Stomach (tissue), 9 donors: ENCODE results near the gene PTPRM. TPM values are rescaled to one million over a fixed set of nuclear protein-coding genes. Genes with fewer than 3 reads are reported as not detected.

Experiments used
- DNase-seq, 2 donors: peaks; one replicate each; pipeline versions ENCODE4 v3.0.0 to v3.0.0-alpha.2; 2013 to 2019
- H3K27ac ChIP-seq, 5 donors: fragments of 200-600 bp in 4 of 5; sonication (generic) in 4 of 5; one replicate each; pipeline ENCODE4 v1.5.1; 2013 to 2019; ENCODE audit warnings: mild to moderate bottlenecking in 1 of 5, moderate library complexity in 1 of 5
- H3K27me3 ChIP-seq, 3 donors: fragments of 200-600 bp; sonication (generic); one replicate each; pipeline ENCODE4 v1.5.1; 2017 to 2019; ENCODE audit warnings: mixed run types in 1 of 3
- H3K36me3 ChIP-seq, 4 donors: fragments of 200-600 bp; sonication (generic); 1 replicate in 3 of 4; 2 replicates in 1 of 4; pipeline ENCODE4 v1.5.1; 2016 to 2019
- H3K4me1 ChIP-seq, 4 donors: fragments of 200-600 bp; sonication (generic); one replicate each; pipeline ENCODE4 v1.5.1; 2016 to 2019
- H3K4me3 ChIP-seq, 4 donors: fragments of 200-600 bp; sonication (generic) in 3 of 4; one replicate each; pipeline ENCODE4 v1.5.1; 2016 to 2019; ENCODE audit warnings: mild to moderate bottlenecking in 1 of 4
- H3K9me3 ChIP-seq, 4 donors: fragments of 200-600 bp; sonication (generic); one replicate each; pipeline ENCODE4 v1.5.1; 2016 to 2019
- CTCF ChIP-seq, 7 experiments: fragments of 450-650 bp in 4 of 7; fragments of 200-600 bp in 3 of 7; sonication (generic) in 3 of 7; IDR thresholded peaks; one replicate each; pipeline ENCODE4 v1.5.1; 2016 to 2019; ENCODE audit warnings: antibody characterized with exemption in 7 of 7, control low read depth in 2 of 7, mild to moderate bottlenecking in 1 of 7
- EP300 ChIP-seq: sonication (generic); formaldehyde crosslinking; IDR thresholded peaks from one replicate; pipeline ENCODE4 v1.6.1; 2017; ENCODE audit warnings: antibody characterized with exemption
- POLR2A ChIP-seq, 4 donors: fragments of 450-650 bp; IDR thresholded peaks; one replicate each; pipeline ENCODE4 v1.6.1; 2016; ENCODE audit warnings: antibody characterized with exemption in 4 of 4, control low read depth in 2 of 4, mild to moderate bottlenecking in 1 of 4, moderate library complexity in 1 of 4
- POLR2AphosphoS5 ChIP-seq, 3 donors: sonication (generic); formaldehyde crosslinking; IDR thresholded peaks; one replicate each; pipeline ENCODE4 v1.6.1; 2016; ENCODE audit warnings: antibody characterized with exemption in 3 of 3
- WGBS, 5 donors: extraction: QIAGEN DNeasy Blood & Tissue Kit in 3 of 5; methylation state at CpG; one replicate each; pipeline versions ENCODE4 v1.1.5 to v1.1.7; 2013 to 2018; 5-methylcytosine and 5-hydroxymethylcytosine counted together
- intact Hi-C: fragments of 100-400 bp; cut with DNase I; formaldehyde crosslinking; loops from one replicate; pipeline ENCODE4 v1.15.1; 2023; ENCODE audit warnings: low total_unique reads
- polyA plus RNA-seq, 3 donors: library from polyadenylated mRNA; stranded (reverse); fragments of 200-250 nt; gene quantifications; one replicate each; pipeline ENCODE4 v1.2.3, GENCODE V29; 2013
- total RNA-seq, 5 donors: library from RNA; depleted of rRNA; stranded (reverse); fragments of >200 nt; gene quantifications; one replicate each; pipeline versions ENCODE4 v1.1.0 to v1.2.3, GENCODE V29; 2014 to 2016
- donor health status: healthy with polysubstance abuse.
- donor health status: Bipolar disorder and iron deficiency.
- donor health status: healthy.

Gene PTPRM
- total and polyA plus RNA-seq, 8 donors, result 7.5 to 246 (median 58.2) TPM

- Histone ChIP-seq H3K4me3 (no peak overlapping the region), H3K9me3 (peaks cover 0 to 4% (median 0%) of the 10 kb centered on the region in 4 donors), H3K27ac (no peak overlapping the region), H3K27me3 (no peaks in the 10 kb centered on the region), H3K4me1 (peaks cover 0 to 43% (median 12%) of the 10 kb centered on the region in 4 donors), H3K36me3 (no peaks in the 10 kb centered on the region)
- no peak for TF ChIP-seq CTCF (IDR thresholded peaks at IDR 0.05)
- TF ChIP-seq POLR2A (IDR thresholded peaks at IDR 0.05), result no peak
- no peak for TF ChIP-seq POLR2AphosphoS5 (IDR thresholded peaks at IDR 0.05)
- no peak for TF ChIP-seq EP300
- DNase-seq, result no peak
- 69 to 82% (median 77%) methylated on average over 2 of the region's 2 CpGs for WGBS, 5 donors
- intact Hi-C loops, result no loop called here
These were observed 289.6 kb downstream of the PTPRM start for GRCh38 chr18:7856733-7857132.

- TF ChIP-seq CTCF (IDR thresholded peaks at IDR 0.05), result no peak
- TF ChIP-seq POLR2A (IDR thresholded peaks at IDR 0.05), result no peak
- no peak for TF ChIP-seq EP300
- TF ChIP-seq POLR2AphosphoS5 (IDR thresholded peaks at IDR 0.05), result no peak
- H3K9me3 ChIP-seq, result no peaks in the 10 kb centered on the region
- peaks cover 0 to 44% (median 13%) of the 10 kb centered on the region in 4 donors for H3K4me1 ChIP-seq
- intact Hi-C loops, result no loop called here
- H3K27ac ChIP-seq, result no peak overlapping the region
- no peaks in the 10 kb centered on the region for H3K36me3 ChIP-seq
- H3K27me3 ChIP-seq, result no peaks in the 10 kb centered on the region
- DNase-seq, result no peak
- WGBS, 5 donors, result 60 to 86% (median 78%) methylated on average over 1 of the region's 1 CpG
- H3K4me3 ChIP-seq, result no peak overlapping the region
These were observed 290.4 kb downstream of the PTPRM start for GRCh38 chr18:7857562-7857961.

DNA sequence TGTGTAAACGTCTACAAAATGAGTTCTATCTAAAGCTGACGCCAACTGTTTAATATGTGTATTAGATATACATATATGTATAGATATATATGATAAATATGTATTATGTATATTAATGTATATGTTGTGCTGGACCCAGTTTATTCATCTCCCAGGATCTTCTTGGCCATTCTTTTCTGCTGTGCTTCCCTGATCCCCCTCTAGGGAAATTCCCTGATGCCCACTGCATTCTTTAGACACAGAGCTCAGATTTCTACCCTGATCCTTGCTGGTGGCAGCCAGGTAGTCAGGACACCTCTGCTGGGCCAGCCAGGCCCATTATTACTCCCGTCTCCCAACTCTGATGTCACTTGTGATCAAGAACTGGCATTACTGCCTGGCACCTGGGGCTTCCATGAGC, 292.0 kb downstream of the PTPRM start:
- no peaks in the 10 kb centered on the region for H3K27me3 ChIP-seq
- no peak for TF ChIP-seq POLR2AphosphoS5 (IDR thresholded peaks at IDR 0.05)
- TF ChIP-seq CTCF (IDR thresholded peaks at IDR 0.05), result no peak
- no peak for TF ChIP-seq EP300
- peaks cover 0 to 3% (median 1%) of the 10 kb centered on the region in 4 donors for H3K9me3 ChIP-seq
- intact Hi-C loops, result no loop called here
- H3K4me3 ChIP-seq, result no peak overlapping the region
- H3K27ac ChIP-seq, result no peak overlapping the region
- 73 to 89% (median 85%) methylated on average over 3 of the region's 3 CpGs for WGBS, 5 donors
- DNase-seq, result no peak
- H3K36me3 ChIP-seq, result no peaks in the 10 kb centered on the region
- peaks cover 0 to 44% (median 13%) of the 10 kb centered on the region in 4 donors for H3K4me1 ChIP-seq

GRCh38 chr18:7870266-7870665, 303.1 kb downstream of the PTPRM start:
- Histone ChIP-seq H3K4me1 (peaks cover 0 to 28% (median 10%) of the 10 kb centered on the region in 4 donors), H3K4me3 (no peak overlapping the region), H3K9me3 (peaks cover 0 to 6% (median 3%) of the 10 kb centered on the region in 4 donors), H3K27me3 (no peaks in the 10 kb centered on the region), H3K27ac (no peak overlapping the region), H3K36me3 (no peaks in the 10 kb centered on the region)
- TF ChIP-seq CTCF (IDR thresholded peaks at IDR 0.05) (no peak), POLR2AphosphoS5 (IDR thresholded peaks at IDR 0.05) (no peak), EP300 (no peak), POLR2A (IDR thresholded peaks at IDR 0.05) (no peak)
- intact Hi-C loops, result no loop called here
- no peak for DNase-seq
- WGBS, 5 donors, result 79 to 95% (median 90%) methylated on average over 1 of the region's 1 CpG
